Spleen (tissue), 11 donors: ENCODE measurements around the gene PPL. TPM values are rescaled to one million over a fixed set of nuclear protein-coding genes. Genes with fewer than 3 reads are reported as not detected.

Experiments used
- DNase-seq: peaks from one replicate; pipeline ENCODE4 v3.0.0-alpha.2; 2020
- H3K27ac ChIP-seq, 8 donors: fragments of 200-600 bp; sonication (generic) in 7 of 8; 1 replicate in 4 of 8; 2 replicates in 4 of 8; pipeline versions ENCODE4 v1.5.0 to v1.8.0; 2016 to 2021; ENCODE audit warnings: inconsistent platforms in 4 of 8, mild to moderate bottlenecking in 4 of 8, moderate library complexity in 1 of 8
- H3K27me3 ChIP-seq, 7 donors: fragments of 200-600 bp; sonication (generic) in 6 of 7; replicated peaks in 1 of 7; 1 replicate in 4 of 7; 2 replicates in 3 of 7; pipeline versions ENCODE4 v1.5.0 to v1.8.0; 2016 to 2021; ENCODE audit warnings: inconsistent platforms in 3 of 7, mild to moderate bottlenecking in 1 of 7
- H3K36me3 ChIP-seq, 6 donors: fragments of 200-600 bp; sonication (generic) in 5 of 6; 1 replicate in 4 of 6; 2 replicates in 2 of 6; pipeline versions ENCODE4 v1.5.0 to v1.8.0; 2016 to 2021; ENCODE audit warnings: inconsistent platforms in 2 of 6
- H3K4me1 ChIP-seq, 6 donors: fragments of 200-600 bp; sonication (generic) in 5 of 6; 1 replicate in 3 of 6; 2 replicates in 3 of 6; pipeline versions ENCODE4 v1.5.0 to v1.8.0; 2016 to 2021; ENCODE audit warnings: inconsistent platforms in 3 of 6
- H3K4me3 ChIP-seq, 8 donors: fragments of 200-600 bp; sonication (generic) in 7 of 8; 1 replicate in 4 of 8; 2 replicates in 4 of 8; pipeline versions ENCODE4 v1.5.0 to v1.8.0; 2016 to 2021; ENCODE audit warnings: inconsistent platforms in 4 of 8, mild to moderate bottlenecking in 4 of 8, moderate library complexity in 2 of 8
- H3K9me3 ChIP-seq, 8 donors: fragments of 200-600 bp; sonication (generic) in 7 of 8; 1 replicate in 4 of 8; 2 replicates in 4 of 8; pipeline versions ENCODE4 v1.5.0 to v1.8.0; 2016 to 2021; ENCODE audit warnings: inconsistent platforms in 4 of 8
- POLR2A ChIP-seq, 3 donors: fragments of 450-650 bp; IDR thresholded peaks; one replicate each; pipeline ENCODE4 v1.5.1; 2017; ENCODE audit warnings: antibody characterized with exemption in 3 of 3, mild to moderate bottlenecking in 1 of 3
- POLR2AphosphoS5 ChIP-seq, 3 donors: sonication (generic); formaldehyde crosslinking; IDR thresholded peaks; one replicate each; pipeline ENCODE4 v1.5.1; 2017; ENCODE audit warnings: antibody characterized with exemption in 3 of 3
- WGBS, 5 donors: extraction: QIAGEN DNeasy Blood & Tissue Kit in 3 of 5; methylation state at CpG; one replicate each; pipeline versions ENCODE4 v1.1.5 to v1.1.7; 2013 to 2018; 5-methylcytosine and 5-hydroxymethylcytosine counted together
- intact Hi-C: fragments of 100-400 bp; cut with DNase I; formaldehyde crosslinking; loops from one replicate; pipeline ENCODE4 v1.15.0; 2023; ENCODE audit warnings: low total_unique reads
- polyA plus RNA-seq, 3 donors: library from polyadenylated mRNA; stranded (reverse); fragments of 200-250 nt; gene quantifications; one replicate each; pipeline ENCODE4 v1.2.1, GENCODE V29; 2013
- total RNA-seq, 7 donors: library from RNA; depleted of rRNA in 3 of 7; stranded (reverse); fragments of >200 nt in 3 of 7; fragmentation: NEBNext Ultra II Directional in 4 of 7; extraction: Animal tissue kit (Norgen Biotek cat#: 25700) in 4 of 7; gene quantifications; one replicate each; pipeline versions ENCODE4 v1.1.0 to v1.2.1, GENCODE V29; 2016 to 2021
- TF ChIP-seq, protein P1 (sequence below), 11 experiments: fragments of 200-600 bp in 7 of 11; fragments of 450-650 bp in 4 of 11; sonication (generic) in 4 of 11; IDR thresholded peaks in 8 of 11; conservative IDR thresholded peaks in 3 of 11; 1 replicate in 7 of 11; 2 replicates in 4 of 11; pipeline versions ENCODE4 v1.4.0 to v1.8.0; 2016 to 2021; ENCODE audit warnings: antibody characterized with exemption in 11 of 11, inconsistent platforms in 4 of 11, mild to moderate bottlenecking in 1 of 11
- donor health status: healthy with polysubstance abuse.
- donor health status: DM: no; HTN: no; CAD: no; lungs with moderate emphysema.
- donor health status: DM: no; HTN: no; CAD: no.
- donor health status: Bipolar disorder and iron deficiency.
- donor health status: healthy.
- donor health status: DM: no; HTN: no; CAD: no.
- donor health status: DM: yes; HTN: yes; CAD: no.

PPL gene
- total and polyA plus RNA-seq, 10 donors = 0.11 to 0.77 (median 0.20) TPM; not detected in 3

DNA sequence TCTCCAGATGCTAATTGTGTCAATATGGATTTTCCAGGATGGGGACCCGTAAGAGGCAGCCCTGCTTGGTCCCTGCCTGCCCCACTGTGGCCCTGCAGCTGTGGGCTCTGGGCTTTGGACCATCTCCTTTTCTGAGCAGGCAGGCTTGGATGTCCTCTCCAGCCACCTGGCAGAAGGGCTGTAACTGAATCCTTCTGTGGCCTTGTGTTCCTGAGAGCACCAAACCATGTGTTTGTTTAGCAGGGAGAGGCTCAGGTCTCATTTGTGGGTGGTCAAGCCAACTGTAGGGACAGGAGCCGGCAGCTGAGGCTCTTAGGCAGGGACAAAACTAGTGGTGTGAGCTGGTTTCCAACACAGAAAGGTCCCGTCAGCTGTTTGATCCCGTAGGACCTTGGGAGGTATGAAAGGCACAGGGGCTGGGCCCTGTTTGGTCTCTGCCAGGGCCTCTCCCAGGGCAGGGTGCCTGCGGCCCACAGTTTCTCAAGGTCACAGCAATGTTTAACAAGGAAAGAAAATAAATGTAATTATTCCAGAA, 39.7 kb upstream of the PPL start:
- H3K9me3 ChIP-seq = peaks cover 0 to 10% (median 3%) of the 10 kb centered on the region in 8 donors
- peak; percentile 37 for DNase-seq
- H3K27me3 ChIP-seq = peaks cover 0 to 9% (median 0%) of the 10 kb centered on the region in 7 donors
- H3K4me1 ChIP-seq = peaks cover 0 to 8% (median 2%) of the 10 kb centered on the region in 6 donors
- WGBS, 5 donors = 90 to 94% (median 91%) methylated on average over 5 of the region's 5 CpGs
- no peaks in the 10 kb centered on the region for H3K36me3 ChIP-seq
- intact Hi-C loops = no loop called here
- TF ChIP-seq POLR2A (IDR thresholded peaks at IDR 0.05) = no peak
- TF ChIP-seq, protein P1, sequence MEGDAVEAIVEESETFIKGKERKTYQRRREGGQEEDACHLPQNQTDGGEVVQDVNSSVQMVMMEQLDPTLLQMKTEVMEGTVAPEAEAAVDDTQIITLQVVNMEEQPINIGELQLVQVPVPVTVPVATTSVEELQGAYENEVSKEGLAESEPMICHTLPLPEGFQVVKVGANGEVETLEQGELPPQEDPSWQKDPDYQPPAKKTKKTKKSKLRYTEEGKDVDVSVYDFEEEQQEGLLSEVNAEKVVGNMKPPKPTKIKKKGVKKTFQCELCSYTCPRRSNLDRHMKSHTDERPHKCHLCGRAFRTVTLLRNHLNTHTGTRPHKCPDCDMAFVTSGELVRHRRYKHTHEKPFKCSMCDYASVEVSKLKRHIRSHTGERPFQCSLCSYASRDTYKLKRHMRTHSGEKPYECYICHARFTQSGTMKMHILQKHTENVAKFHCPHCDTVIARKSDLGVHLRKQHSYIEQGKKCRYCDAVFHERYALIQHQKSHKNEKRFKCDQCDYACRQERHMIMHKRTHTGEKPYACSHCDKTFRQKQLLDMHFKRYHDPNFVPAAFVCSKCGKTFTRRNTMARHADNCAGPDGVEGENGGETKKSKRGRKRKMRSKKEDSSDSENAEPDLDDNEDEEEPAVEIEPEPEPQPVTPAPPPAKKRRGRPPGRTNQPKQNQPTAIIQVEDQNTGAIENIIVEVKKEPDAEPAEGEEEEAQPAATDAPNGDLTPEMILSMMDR (IDR thresholded peaks at IDR 0.05 in 8 of 11, conservative IDR thresholded peaks at IDR 0.05 in 3 of 11) = no peak
- H3K4me3 ChIP-seq = no peak overlapping the region
- H3K27ac ChIP-seq = no peak overlapping the region

DNA sequence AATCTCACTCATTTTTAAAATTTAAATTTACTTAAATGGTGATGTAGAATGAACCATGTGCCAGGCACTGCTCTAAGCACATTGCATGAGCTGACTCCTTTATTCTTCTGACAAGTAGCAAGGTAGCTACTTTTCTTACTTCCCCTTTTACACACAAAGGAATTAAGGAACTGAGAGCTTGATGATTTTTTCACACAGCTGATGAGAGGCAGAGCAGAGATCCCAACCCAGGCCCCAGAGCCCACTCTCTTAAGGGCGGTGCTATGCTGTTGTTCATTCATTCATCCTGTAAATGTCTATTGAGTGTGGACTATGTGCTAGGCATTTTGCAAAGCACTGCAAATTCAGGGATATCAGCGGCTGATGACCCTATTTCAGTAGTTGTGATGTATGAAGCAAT, 39.1 kb upstream of the PPL start:
- Histone ChIP-seq H3K4me1 (peaks cover 0 to 8% (median 2%) of the 10 kb centered on the region in 6 donors), H3K27ac (no peak overlapping the region), H3K27me3 (peaks cover 0 to 12% (median under 1%) of the 10 kb centered on the region in 7 donors), H3K9me3 (peaks cover 0 to 10% (median 3%) of the 10 kb centered on the region in 8 donors), H3K36me3 (no peaks in the 10 kb centered on the region), H3K4me3 (no peak overlapping the region)
- WGBS, 5 donors = 63 to 76% (median 67%) methylated on average over 2 of the region's 2 CpGs
- peak; percentile 49 for DNase-seq
- no peak for TF ChIP-seq POLR2AphosphoS5 (IDR thresholded peaks at IDR 0.05)
- TF ChIP-seq, protein P1 (IDR thresholded peaks at IDR 0.05 in 8 of 11, conservative IDR thresholded peaks at IDR 0.05 in 3 of 11) = no peak
- TF ChIP-seq POLR2A (IDR thresholded peaks at IDR 0.05) = no peak
- intact Hi-C loops = no loop called here

DNA sequence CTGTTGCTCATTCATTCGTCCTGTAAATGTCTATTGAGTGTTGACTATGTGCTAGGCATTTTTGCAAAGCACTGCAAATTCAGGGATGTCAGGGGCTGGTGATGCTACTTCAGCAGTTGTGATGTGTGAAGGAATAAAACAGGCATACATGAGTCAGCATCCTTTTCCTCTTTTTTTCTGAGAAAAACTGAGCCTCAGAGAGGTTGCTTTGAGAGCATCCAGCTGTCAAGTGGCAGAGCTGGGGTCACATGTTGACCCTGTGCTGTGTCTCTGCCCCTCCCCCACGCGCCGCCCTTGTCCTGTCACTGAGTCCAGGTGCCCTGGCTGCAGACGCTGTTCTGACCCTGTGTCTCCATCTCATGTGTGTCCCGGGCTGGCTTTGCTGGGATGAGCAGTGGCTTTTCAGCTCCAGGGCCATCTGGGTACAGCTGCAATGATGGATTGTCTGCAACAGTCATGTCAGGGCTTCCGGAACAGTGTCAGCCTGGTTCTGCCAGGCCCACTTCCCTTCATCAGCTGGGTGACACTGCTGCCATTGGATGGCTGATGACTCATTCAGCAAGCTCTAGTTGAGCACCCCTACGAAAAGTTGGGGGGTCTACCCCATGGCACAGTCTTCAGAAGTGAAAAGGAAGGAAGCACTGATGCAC, 36.1 kb upstream of the PPL start:
- peaks cover 0 to 33% (median 6%) of the 10 kb centered on the region in 7 donors for H3K27me3 ChIP-seq
- no peak for DNase-seq
- WGBS, 5 donors = 38 to 60% (median 53%) methylated on average over 7 to 8 of the region's 8 CpGs
- TF ChIP-seq, protein P1 (IDR thresholded peaks at IDR 0.05 in 8 of 11, conservative IDR thresholded peaks at IDR 0.05 in 3 of 11) = no peak
- TF ChIP-seq POLR2A (IDR thresholded peaks at IDR 0.05) = no peak
- no peak for TF ChIP-seq POLR2AphosphoS5 (IDR thresholded peaks at IDR 0.05)
- intact Hi-C loops = no loop called here
- no peak overlapping the region for H3K27ac ChIP-seq
- no peaks in the 10 kb centered on the region for H3K36me3 ChIP-seq
- H3K4me3 ChIP-seq = no peak overlapping the region
- peaks cover 0 to 10% (median 3%) of the 10 kb centered on the region in 8 donors for H3K9me3 ChIP-seq
- peaks cover 0 to 8% (median 2%) of the 10 kb centered on the region in 6 donors for H3K4me1 ChIP-seq

DNA sequence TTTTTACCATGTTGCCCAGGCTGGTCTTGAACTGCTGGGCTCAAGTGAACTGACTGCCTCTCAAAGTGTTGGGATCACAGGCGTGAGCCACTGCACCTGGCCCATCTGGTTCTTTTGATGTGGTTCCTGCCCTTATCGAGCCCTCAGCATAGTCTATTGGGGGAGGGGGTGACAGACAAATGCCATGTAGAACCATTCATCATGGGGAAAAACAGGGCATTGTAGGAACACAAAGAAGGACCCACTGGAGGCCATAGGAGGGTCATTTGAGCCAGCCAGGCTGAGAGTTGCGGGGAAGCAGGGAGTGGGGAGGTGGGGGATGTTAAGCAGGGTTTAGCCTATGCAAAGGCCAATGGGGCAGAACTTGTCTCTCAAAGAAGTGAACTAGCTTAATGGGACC, 33.1 kb upstream of the PPL start:
- DNase-seq = no peak
- Histone ChIP-seq H3K4me1 (no peaks in the 10 kb centered on the region), H3K27me3 (peaks cover 0 to 40% (median 6%) of the 10 kb centered on the region in 7 donors), H3K36me3 (no peaks in the 10 kb centered on the region), H3K27ac (no peak overlapping the region), H3K4me3 (no peak overlapping the region), H3K9me3 (no peaks in the 10 kb centered on the region)
- WGBS, 5 donors = 50 to 59% (median 58%) methylated on average over 3 of the region's 3 CpGs
- TF ChIP-seq POLR2AphosphoS5 (IDR thresholded peaks at IDR 0.05) (no peak), POLR2A (IDR thresholded peaks at IDR 0.05) (no peak)
- TF ChIP-seq, protein P1 (IDR thresholded peaks at IDR 0.05 in 8 of 11, conservative IDR thresholded peaks at IDR 0.05 in 3 of 11) = no peak
- intact Hi-C loops = no loop called here
